HG03571 (cell line): ENCODE results near the gene ARHGEF16.

Experiments
- ATAC-seq: cut with Tn5 transposase; IDR thresholded peaks from one replicate; pipeline ENCODE4 v1.9.1; 2021; ENCODE audit not compliant: unreplicated experiment

Gene ARHGEF16

DNA sequence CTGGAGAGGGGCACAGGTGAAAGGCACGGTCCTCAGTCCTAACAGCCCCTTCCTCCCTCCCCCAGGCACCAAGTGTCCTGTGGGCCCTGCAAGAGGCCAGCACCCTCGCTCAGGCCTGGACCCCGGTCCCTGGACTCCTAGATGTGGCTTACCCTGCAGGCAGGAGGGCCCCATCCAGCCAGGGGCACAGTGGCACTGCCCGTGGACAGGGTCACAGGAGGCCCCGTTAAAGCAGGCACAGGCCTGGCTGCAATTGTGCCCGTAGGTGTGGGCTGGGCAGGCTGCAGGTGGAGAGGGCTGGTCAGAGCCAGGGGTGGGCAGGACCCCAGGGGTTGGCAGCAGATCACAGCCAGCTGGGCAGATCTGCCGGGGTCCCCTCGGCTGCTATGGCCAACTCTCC is 44.5 kb downstream of the ARHGEF16 start:
- no peak for ATAC-seq

DNA sequence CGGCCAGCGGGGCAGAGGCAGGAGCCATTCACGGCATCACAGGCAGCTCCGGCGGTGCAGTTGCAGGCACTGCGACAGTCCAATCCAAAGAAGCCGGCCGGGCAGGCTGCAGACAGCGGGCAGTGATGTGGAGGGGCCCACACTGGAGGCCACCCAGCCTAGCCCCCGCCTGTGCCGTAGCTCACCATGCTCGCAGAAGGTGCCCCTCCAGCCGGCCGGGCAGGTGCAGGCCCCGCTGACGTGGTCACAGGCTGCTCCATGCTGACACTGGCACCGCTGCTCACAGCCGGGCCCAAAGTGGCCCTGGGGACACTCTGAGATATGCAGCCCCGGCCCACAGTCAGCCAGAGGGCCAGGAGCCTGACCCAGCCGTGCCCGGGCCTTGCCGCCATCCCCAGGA is 45.1 kb downstream of the ARHGEF16 start:
- ATAC-seq: no peak

DNA sequence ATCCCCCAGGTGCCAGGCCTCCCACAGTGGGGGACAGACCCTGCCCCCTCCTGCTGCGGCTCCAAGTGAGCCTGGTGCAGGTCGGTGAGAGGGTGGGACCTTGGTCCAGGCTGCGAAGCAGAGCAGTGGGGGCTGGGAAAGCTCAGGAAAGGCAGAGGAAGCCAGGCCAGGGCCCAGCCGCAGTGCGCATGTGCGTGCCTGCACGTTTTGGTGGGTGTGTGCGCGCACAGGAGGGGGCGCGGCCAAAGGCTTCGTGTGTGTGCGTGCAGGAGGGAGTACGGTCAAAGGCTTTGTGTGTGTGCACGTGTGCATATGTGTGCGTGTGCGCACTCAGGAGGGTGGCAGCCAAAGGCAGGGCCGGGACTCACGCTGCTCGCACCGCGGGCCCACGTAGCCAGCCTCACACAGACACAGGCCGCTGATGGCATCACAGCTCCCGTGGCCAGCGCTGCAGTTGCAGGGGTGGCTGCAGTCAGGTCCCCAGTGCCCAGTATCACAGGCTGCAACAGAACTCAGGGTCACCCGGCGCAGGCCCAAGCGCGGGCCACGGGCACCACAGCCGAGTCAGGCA is 45.9 kb downstream of the ARHGEF16 start:
- no peak for ATAC-seq

DNA sequence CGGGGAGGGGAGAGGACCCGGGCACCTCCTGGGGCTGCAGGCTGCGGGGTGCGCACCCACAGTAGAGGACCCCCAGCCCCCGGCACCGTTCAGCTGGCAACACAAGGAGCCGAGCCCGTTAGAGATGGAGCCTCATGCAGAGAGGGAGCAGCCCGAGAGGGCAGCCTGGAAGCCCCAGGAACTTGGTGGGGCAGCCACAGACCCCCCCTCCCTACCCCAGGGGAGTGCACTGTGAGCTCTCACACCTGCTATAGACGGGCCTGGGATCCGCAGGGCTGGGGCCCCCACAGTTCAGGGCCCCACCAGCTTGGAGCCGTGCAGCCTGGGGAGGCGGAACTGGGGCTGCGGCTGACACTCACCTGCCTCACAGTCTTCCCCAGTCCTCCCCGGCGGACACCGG is 47.0 kb downstream of the ARHGEF16 start:
- no peak for ATAC-seq

DNA sequence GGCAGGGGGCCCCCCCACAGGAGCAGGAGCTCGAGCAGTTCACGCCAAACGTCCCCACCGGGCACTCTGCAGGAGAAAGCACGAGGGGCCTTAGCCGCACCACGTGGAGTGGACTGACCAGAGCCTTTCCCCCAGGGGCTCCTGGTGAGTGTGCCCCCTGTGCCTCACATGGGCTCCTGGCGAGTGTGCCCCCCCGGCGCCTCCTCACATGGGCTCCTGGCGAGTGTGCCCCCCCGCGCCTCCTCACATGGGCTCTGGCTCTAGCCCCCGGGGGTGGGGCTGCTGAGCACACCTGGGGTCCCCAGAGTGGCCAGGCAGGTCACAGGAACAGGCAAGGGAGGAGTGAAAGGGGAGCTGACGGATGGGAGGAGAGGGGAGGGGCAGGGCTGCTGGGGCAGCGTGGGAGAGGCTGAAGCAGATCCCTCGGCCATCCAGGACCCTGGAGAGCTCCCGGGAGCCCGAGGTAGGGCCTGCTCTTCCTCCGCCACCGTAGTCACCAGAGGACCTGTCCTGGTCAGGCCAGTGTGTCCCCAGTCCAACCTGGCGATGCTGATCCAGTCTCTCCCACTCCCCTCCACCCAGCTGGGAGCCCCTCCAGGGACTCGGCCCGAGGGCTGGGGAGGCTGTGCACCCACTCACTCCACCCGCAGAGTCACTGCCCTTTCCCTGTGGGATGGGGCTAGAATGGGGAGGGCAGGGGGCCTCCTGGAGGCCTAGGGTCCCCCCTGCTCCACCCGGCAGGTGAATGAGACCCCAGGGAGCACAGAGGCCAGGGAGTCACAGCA is 47.6 kb downstream of the ARHGEF16 start:
- no peak for ATAC-seq

DNA sequence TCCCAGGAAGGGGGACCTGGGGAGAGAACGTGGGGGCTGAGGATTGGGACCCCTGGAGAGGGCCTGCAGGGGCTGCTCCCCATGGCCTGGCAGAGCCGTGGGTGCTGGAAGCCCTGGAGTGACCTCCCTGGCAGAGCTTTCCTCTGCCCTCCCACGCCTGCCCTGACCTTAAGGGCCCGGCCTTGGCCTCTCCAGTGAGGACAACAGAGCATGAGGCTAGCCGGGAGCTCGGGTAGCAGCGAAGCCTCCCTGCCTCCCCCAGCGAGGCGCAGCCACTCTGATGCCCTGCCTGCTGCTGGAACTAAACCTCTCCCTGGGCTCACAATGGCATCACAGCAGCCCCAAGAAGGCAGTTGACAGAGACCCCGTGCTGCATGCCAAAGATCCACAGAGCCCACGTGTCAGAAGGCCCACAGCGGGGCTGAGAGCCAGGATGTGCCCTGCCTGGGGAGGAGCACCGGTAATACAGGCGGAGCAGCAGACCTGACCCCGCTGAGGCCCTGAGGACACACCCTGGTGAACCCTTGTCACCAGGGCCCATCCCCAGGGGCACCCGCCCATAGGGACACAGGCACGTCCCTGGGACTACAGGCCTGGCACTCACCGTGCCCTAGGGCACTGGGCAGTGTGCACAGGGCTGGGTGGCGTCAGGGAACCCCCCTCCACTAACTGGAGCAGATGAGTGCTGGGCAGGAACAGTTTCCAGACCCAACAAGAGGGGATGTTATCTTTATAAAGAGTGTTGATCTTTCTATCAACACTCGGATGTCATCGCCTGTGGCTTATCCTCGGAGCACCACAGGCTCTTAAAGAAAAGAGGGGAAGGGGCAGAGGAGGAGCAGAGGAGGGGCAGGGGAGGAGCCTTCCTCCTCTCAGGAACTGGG is 48.4 kb downstream of the ARHGEF16 start:
- ATAC-seq: no peak

DNA sequence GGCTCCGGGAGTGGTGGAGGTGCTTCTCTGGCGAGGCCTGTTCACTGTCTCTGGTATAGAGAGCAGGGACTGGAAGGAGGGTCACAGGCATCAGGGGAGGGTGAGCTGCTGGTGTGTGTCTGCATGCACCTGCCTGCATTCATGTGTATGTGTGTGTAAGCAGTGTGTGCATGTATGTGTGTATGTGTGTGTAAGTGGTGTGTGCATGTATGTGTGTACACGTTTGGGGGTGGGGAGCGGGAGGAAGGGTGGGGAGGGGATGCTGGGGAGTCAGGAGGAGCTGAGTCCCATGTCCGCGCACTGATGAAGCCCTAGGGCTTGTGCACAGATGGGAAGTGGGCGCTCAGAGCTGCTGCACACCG is 49.0 kb downstream of the ARHGEF16 start:
- ATAC-seq: no peak

DNA sequence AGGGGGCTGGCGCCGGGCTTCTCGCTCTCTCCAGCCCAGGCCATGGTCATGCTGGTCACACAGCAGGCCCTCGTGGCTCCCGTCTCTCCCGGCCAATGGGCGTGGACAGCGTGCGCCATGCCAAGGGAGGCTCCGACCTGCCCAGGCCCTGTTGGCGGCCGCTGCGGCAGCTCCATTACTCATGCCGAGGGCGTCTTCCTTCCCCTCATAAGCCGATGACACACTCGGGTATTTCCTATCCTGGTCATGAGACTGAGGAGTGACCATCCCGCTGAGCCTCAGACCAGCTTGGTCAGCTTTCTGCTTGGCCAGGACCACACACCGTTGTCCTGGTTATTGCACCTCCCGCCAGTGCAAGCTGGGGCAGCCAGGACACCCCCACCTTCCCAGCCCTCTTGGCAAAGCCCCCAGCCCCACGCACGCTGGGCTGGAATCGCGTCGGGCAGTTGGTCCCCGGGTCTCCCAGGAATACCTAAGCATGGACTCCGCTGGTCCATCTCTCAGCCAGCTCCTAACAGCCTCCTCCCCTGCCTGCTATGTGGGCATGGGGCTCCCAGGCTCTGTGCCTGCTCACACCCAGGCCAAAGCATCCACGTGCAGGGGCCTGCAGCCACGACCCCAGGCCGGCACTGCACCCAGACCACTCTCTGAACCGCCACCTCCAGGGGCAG is 49.8 kb downstream of the ARHGEF16 start:
- no peak for ATAC-seq

DNA sequence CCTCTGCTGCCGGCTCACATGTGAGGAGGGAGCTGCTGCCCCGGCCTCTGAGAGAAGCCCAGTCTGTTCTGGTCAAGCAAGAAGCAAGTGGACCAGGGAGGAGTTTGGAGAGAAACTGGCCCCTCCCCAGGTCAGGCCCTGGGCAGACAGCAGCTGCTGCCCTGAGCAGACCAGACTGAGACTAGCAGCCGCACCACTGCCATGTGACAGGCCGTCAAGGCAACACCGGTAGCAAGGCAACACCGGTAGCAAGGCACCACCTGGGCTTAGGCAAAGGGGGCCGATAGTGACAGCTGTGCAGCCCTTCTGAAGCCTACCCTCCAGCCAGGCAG is 50.3 kb downstream of the ARHGEF16 start:
- ATAC-seq: no peak

DNA sequence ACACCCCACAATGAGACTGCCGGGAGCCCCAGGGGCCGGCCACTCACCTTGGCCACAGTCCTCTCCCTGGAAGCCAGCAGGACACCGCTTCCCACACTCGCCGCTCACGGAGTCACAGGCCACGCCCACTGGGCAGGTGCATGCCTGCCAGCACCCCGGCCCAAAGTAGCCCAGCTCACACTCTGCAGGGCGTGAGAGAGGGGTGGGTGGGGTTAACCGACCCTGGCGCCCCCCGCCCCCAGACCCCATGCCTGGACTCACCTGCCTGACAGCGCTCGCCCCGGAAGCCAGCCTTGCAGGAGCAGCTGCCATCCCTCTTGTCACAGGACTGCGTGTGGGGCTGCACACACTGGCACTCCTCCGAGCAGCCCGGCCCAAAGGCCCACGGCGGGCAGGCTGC is 50.7 kb downstream of the ARHGEF16 start:
- no peak for ATAC-seq

DNA sequence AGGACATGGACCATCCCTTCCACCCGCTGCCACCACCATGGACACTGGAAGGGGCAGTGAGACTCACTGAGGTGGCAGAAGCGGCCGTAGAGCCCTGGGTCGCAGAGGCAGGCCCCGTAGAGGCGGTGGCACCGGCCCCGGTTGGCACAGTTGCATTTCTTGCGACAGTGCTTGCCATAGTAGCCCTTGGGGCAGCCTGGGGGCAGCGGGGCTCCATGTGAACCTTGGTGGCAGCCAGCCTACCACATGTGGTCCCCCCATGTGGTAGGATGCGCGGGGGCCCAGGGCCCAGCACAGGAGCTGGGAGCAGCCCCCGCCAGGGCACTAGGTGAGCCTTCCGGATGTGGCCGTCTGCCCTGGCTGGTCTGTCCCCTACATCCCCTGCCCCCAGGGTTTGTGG is 51.6 kb downstream of the ARHGEF16 start:
- ATAC-seq: no peak

DNA sequence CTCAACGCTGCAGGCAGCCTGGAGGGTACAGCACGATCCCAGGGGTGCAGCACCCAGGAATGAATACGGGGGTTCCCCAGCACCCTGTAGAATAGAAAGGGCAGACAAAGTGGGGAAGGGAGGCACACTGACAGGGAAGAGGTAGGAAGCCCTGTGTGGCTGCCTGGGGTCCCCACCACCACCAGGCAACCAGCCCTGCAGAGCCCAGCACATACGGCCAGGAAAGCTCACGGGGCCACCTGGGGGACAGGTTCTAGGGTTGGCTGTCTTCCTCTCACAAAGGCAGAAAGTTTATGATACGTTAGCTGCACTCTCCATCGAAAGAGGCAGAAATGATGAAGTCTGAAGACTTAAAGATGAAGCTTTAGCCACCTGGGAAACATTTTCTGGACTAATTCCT is 52.5 kb downstream of the ARHGEF16 start:
- ATAC-seq: no peak

DNA sequence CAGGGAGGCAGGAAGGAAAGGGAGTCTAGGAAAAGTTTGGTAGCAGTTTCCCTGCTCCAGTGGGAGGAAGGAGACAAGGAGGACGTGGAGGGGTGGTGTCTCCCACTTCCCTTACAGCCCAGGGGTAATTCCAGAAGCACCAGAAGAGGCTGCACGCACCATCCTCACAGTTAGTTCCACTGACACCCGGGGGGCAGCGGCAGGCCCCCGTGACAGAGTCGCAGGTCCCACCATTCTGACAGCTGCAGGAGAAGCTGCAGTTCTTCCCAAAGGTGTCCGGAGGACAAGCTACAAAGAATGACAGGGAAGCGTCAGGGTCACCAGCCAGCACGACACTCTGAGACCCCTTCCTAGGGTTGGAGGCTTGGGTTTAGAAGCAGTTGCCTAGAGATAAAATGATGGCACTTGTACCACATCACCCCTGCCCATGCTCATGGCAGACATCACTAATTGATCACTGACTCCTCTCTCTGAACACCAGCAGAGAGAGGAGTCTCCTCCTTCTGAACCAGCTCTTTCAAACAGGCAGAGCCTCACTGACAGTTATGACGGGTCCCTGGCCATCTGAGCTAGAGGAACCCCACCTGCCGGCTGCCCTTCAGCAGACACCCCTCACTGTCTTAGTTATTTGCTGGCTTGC is 53.3 kb downstream of the ARHGEF16 start:
- ATAC-seq: no peak

DNA sequence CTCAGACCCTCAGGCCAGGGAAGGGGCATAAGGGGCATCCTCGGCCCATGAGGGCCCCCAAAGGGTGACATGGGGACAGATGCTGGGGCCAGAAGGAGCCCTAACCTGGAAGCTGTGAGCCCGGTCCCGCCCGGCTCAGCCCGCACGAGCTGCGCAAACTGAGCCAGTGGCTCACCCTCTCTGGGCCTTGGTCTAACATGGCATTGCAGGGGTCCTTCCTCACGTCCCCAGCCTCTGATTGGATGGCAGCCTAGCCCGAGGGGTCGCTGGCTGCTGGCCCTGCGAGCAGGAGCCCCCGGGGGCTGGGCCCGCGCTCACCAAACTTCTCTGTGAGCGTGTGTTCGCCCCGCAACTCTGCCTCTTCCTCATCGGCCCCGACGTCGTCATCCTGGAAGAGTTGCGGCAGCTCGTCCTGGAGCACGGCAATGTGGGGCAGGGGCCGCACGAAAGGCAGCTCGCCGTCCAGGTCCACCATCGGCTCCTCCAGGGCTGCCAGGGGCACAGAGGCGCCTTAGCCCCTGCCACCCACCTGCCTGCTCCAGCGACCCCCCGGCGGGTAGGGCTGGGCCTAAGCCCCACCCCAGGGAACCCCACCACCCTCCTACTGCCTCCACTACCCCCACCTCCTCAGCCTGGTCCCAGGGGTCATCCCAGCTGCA is 54.4 kb downstream of the ARHGEF16 start:
- no peak for ATAC-seq

DNA sequence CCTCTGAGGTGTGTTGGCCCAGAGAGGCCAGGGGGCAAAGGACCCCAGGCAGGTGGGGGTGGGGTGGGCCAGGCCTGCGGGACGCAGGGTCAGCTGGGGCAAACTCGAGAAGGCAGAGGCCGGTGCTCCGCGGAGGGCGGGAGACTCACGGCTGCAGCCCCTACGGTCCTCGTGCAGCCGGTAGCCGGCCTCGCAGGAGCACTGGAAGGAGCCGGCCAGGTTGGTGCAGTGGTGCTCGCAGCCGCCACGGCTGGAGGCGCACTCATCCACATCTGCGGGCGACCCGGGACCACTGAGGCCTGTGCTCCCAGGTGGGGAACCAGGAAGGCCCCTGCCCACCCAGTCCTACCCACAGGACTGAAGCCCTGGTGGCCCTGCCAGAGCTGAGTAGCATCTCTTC is 55.3 kb downstream of the ARHGEF16 start:
- no peak for ATAC-seq

DNA sequence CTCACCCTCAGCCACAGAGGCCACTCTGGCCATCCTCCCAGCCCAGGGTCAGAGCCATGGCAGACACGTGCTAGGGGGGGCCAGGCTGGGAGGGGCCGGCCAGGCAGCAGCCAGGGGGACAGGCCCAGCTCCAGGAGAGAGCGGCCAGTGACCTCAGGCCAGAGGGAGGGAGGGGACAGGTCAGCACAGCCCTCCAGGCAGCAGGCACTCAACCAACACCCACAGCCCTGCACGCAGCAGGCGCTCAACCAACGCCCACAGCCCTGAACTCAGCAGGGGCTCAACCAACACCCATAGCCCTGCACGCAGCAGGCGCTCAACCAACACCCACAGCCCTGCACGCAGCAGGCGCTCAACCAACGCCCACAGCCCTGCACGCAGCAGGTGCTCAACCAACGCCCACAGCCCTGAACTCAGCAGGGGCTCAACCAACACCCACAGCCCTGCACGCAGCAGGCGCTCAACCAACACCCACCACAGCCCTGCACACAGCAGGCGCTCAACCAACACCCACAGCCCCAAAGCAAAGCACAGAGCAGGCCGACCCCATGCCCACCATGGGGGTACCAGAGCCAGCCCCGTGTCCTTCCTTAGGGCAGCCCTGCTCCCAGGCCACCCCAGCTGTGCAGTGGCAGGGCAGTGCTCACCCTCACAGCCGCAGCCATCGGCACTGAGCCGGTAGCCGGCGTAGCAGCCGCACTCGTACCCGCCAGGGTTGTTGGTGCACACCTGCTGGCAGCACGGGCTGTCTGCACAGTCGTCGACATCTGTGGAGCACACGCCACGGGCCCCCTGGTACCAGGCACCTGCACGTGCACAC is 55.9 kb downstream of the ARHGEF16 start:
- ATAC-seq: no peak

DNA sequence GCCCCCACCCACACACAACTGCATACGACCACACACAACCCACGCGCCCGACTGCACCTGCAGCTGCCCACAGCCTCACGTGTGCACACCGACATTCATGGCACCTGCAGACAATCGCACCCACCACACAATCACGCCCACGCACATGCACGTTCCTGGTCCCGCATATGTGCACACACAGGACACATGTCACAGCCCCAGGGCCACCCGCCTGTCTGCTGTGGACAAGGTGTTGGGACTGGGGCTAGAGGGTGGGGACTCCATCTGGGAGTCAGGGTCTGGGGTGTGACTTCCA is 56.4 kb downstream of the ARHGEF16 start:
- ATAC-seq: no peak

DNA sequence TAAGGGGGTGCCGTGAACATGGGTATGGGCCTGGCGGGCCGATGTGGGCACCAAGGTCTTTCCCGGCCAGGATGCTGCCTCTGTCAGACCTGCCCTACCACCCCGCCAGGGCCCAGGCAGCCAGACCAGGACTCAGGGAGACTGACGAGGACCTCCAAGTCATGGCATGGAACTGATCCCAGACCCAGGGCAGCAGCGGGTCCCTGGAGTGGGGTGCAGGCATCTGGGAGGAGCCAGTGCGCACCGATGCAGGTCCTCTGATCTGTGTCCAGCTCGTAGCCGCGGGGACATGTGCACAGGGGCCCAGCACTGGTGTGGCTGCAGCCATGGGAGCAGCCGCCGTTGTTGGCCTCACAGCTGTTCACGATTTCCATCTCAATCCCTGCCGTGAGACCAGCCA is 56.8 kb downstream of the ARHGEF16 start:
- ATAC-seq: no peak

DNA sequence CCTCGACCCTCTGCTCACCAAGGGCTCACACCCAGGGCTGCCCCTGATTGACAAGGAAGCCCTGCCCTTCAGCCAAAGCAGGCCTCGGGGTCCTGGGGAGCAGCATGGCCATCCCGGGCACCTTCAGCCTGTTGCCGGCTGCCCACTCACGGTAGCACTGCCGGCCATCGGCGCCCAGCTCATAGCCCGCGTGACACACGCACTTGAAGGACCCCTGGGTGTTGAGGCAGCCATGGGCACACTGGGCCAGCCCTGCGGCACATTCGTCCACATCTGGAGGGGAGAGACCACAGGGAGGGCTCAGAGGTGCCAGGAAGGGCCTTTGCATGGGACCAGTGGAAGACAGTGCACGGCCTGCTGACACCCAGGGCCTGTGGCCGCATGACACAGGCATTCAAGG is 57.4 kb downstream of the ARHGEF16 start:
- ATAC-seq: no peak

DNA sequence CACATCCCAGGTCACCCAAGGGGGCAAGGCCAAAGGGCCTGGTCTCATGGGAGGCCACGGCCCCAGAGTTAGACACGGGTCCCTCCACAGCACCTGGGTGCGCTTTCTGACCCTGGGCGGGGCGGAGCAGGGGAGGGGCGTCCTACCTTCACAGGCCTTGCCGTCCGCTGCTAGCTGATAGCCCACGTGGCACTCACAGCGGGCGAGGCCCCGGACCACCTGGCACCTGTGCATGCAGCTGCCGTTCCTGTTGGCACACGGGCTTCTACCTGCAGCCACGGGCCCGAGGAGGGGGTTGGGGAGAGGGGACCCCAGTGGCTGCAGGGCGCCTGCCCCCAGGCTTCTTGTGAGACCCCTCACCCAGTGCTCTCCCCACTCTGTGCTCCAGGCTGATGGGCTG is 59.9 kb downstream of the ARHGEF16 start:
- no peak for ATAC-seq
